ENCODE results near the gene MYOCD. TPM values are rescaled to one million over a fixed set of nuclear protein-coding genes. Genes with fewer than 3 reads are reported as not detected.

The MYOCD gene
- total RNA-seq, 4 donors from 2014 or later, result 0.34 to 2.8 (median 0.78) TPM

DNA sequence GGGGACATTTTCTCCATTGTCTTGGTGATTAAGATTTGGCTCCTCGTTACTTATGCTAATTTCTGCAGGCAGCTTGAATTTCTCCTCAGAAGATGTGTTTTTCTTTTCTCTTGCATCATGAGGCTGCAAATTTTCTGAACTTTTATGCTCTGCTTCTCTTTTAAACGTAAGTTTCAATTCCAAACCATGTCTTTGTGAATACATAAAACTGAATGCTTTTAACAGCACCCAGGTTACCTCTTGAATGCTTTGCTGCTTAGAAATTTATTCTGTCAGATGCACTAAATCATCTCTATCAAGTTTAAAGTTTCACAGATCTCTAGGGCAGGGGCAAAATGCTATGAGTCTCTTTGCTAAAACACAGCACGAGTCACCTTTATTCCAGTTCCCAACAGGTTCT, 143.0 kb downstream of the MYOCD start:
- H3K9me3 ChIP-seq, result peaks cover 4% of the 10 kb centered on the region
- DNase-seq (ENCODE audit: low spot score in 2 of 2), result no peak
- H3K4me3 ChIP-seq, result no peak overlapping the region
- 98% methylated on average over 3 of the region's 3 CpGs for WGBS
- H3K36me3 ChIP-seq, result no peaks in the 10 kb centered on the region
- no peak for TF ChIP-seq POLR2AphosphoS5 (IDR thresholded peaks at IDR 0.05)
- H3K4me1 ChIP-seq, result no peaks in the 10 kb centered on the region
- H3K27ac ChIP-seq, result no peak overlapping the region
- H3K27me3 ChIP-seq, result no peaks in the 10 kb centered on the region

DNA sequence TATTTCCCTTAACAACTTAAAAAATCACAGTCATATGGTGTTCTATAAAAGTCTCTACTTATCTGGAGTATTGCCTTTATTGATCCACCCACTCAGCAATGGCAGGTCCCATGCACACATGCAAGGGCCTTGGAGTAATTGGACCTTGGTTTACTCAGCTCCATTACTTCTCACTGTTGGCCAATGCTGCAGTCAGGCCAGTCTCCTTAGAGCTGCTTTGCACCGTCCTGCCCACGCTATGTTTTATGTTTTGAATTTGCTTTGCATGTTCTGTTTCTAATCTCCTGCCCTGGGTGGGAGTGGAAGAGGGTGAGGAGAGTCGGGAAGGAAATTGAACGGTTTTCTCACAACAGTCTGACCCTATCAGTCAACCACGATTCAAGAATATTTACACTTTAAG, 147.2 kb downstream of the MYOCD start:
- DNase-seq (ENCODE audit: low spot score in 2 of 2), result no peak
- H3K36me3 ChIP-seq, result no peaks in the 10 kb centered on the region
- H3K4me3 ChIP-seq, result no peak overlapping the region
- TF ChIP-seq, protein P1, sequence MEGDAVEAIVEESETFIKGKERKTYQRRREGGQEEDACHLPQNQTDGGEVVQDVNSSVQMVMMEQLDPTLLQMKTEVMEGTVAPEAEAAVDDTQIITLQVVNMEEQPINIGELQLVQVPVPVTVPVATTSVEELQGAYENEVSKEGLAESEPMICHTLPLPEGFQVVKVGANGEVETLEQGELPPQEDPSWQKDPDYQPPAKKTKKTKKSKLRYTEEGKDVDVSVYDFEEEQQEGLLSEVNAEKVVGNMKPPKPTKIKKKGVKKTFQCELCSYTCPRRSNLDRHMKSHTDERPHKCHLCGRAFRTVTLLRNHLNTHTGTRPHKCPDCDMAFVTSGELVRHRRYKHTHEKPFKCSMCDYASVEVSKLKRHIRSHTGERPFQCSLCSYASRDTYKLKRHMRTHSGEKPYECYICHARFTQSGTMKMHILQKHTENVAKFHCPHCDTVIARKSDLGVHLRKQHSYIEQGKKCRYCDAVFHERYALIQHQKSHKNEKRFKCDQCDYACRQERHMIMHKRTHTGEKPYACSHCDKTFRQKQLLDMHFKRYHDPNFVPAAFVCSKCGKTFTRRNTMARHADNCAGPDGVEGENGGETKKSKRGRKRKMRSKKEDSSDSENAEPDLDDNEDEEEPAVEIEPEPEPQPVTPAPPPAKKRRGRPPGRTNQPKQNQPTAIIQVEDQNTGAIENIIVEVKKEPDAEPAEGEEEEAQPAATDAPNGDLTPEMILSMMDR (IDR thresholded peaks at IDR 0.05), result no peak
- WGBS, result 68% methylated on average over 5 of the region's 5 CpGs
- no peaks in the 10 kb centered on the region for H3K4me1 ChIP-seq
- no peaks in the 10 kb centered on the region for H3K27me3 ChIP-seq
- H3K27ac ChIP-seq, result no peak overlapping the region
- H3K9me3 ChIP-seq, result peaks cover 4% of the 10 kb centered on the region

DNA sequence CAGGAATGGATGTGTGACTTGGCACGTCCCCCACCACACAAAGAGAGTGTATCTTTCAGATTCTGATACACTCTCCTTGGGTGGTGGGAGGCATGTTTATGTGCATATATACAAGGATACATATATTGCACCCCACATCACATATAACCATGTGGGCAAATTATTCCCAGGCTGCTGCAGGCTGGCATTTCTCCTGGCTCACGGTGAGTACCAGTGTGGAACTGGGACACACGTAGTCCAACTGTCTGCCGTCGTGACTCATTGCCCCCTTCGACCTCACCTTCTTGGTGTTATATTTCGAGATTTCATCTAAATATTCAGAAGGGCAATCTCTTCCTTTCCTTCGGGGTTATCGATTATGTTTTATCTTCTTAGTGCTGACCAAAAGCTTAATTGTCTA, 148.0 kb downstream of the MYOCD start:
- Histone ChIP-seq H3K27me3 (no peaks in the 10 kb centered on the region), H3K9me3 (no peaks in the 10 kb centered on the region), H3K27ac (no peak overlapping the region), H3K4me1 (no peaks in the 10 kb centered on the region), H3K4me3 (no peak overlapping the region), H3K36me3 (no peaks in the 10 kb centered on the region)
- DNase-seq (ENCODE audit: low spot score in 2 of 2), result no peak
- 87% methylated on average over 9 of the region's 9 CpGs for WGBS
- TF ChIP-seq POLR2AphosphoS5 (IDR thresholded peaks at IDR 0.05) (no peak), EP300 (IDR thresholded peaks at IDR 0.05) (no peak), POLR2A (IDR thresholded peaks at IDR 0.05) (no peak)
- TF ChIP-seq, protein P1 (IDR thresholded peaks at IDR 0.05), result no peak

DNA sequence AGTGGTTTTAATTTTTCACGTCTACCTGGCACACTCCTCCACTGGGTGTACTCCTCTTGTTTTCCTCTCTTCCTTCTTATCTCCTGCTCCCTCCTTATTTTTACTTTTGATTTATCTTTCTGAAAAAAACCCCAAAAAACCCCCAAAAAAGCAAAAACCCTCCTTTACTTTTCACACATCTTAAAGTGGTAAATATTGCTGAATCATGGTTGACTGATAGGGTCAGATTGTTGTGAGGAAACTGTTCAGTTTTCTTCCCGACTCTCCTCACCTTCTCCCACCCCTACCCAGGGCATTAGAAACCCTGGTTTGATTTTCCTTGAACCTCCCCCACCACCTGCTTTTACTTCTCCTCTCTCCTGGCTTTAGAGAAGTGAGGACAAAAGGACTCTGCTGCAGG, 149.0 kb downstream of the MYOCD start:
- no peak overlapping the region for H3K27ac ChIP-seq
- TF ChIP-seq POLR2AphosphoS5 (IDR thresholded peaks at IDR 0.05) (no peak), EP300 (IDR thresholded peaks at IDR 0.05) (no peak)
- H3K9me3 ChIP-seq, result no peaks in the 10 kb centered on the region
- no peaks in the 10 kb centered on the region for H3K36me3 ChIP-seq
- H3K27me3 ChIP-seq, result no peaks in the 10 kb centered on the region
- no peaks in the 10 kb centered on the region for H3K4me1 ChIP-seq
- H3K4me3 ChIP-seq, result no peak overlapping the region
- WGBS, result 74% methylated on average over 2 of the region's 2 CpGs
- DNase-seq (ENCODE audit: low spot score in 2 of 2), result no peak

DNA sequence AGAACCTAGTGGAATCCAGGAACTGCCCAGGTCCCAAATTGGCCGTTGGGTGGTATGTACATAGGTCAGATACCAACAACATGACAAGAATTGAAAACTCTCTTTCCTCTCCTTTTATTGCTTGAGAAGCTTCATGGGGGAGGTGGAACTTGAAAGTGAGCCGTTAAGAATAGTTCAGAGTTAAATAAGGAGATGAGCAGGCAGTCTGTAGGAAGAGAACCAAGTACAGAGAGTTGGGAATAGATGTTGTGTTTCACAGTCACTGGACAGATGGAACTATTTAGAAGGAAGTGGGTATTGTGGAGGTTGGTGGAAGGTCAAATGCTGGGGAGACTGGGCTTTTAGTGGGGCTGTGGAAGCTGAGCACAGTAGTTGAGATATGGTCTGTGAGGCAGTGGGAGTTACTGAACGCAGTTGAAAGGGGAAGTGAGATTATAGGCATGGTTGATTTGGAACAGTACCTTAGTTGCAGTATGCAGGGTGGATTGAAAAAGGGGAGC, 150.0 kb downstream of the MYOCD start:
- TF ChIP-seq EP300 (IDR thresholded peaks at IDR 0.05), result no peak
- H3K4me1 ChIP-seq, result peaks cover under 1% of the 10 kb centered on the region
- H3K4me3 ChIP-seq, result no peak overlapping the region
- WGBS, result 66% methylated on average over 3 of the region's 3 CpGs
- DNase-seq (ENCODE audit: low spot score in 2 of 2), result no peak
- H3K9me3 ChIP-seq, result no peaks in the 10 kb centered on the region
- H3K27me3 ChIP-seq, result no peaks in the 10 kb centered on the region
- no peaks in the 10 kb centered on the region for H3K36me3 ChIP-seq
- no peak overlapping the region for H3K27ac ChIP-seq

Other genes with a start within 250 kb of the MYOCD start
- gene ARHGAP44, start 123.6 kb downstream of the MYOCD start, total RNA-seq, result 1 to 10 TPM; 3.5 to 7.1 (median 5.3) TPM

Data from suprapubic skin (tissue), 4 donors.